Cardiac muscle cell (in vitro differentiated cells and primary cell): ENCODE results near the gene TRNAU1AP. TPM values are rescaled to one million over a fixed set of nuclear protein-coding genes. Genes with fewer than 3 reads are reported as not detected.
A peak's percentile ranks its signal among the peaks of the same experiment; 100 is the strongest.
"Not testable (repeated sequence)": the region's sequence is repeated elsewhere in the genome, so short reads cannot be mapped to it uniquely, and the experiment has no call there.

ENCODE experiments used
- DNase-seq, 2 donors: peaks; one replicate each; pipeline versions ENCODE4 v3.0.0 to v3.0.0-alpha.2; 2010 to 2017; ENCODE audit warnings: low read depth in 1 of 2, low spot score in 1 of 2
- H3K27ac ChIP-seq: fragments of 200-600 bp; sonication (generic); 2 replicates; pipeline ENCODE4 v1.5.1; 2016
- H3K27me3 ChIP-seq: fragments of 200-600 bp; sonication (generic); 2 replicates; pipeline ENCODE4 v1.6.0; 2016; ENCODE audit warnings: control low read depth
- H3K36me3 ChIP-seq: fragments of 200-600 bp; sonication (generic); 2 replicates; pipeline ENCODE4 v1.5.1; 2016; ENCODE audit warnings: control low read depth
- H3K4me1 ChIP-seq: fragments of 200-600 bp; sonication (generic); 2 replicates; pipeline ENCODE4 v1.8.1; 2017; ENCODE audit warnings: low read depth, mild to moderate bottlenecking, mixed run types
- H3K4me3 ChIP-seq: fragments of 200-600 bp; sonication (generic); 2 replicates; pipeline ENCODE4 v1.5.1; 2016; ENCODE audit warnings: mild to moderate bottlenecking
- H3K9me3 ChIP-seq: fragments of 200-600 bp; sonication (generic); 2 replicates; pipeline ENCODE4 v1.5.1; 2017; ENCODE audit warnings: low read depth, mild to moderate bottlenecking, control low read depth
- CTCF ChIP-seq: IDR thresholded peaks from 2 replicates; pipeline ENCODE4 v1.5.1; 2012; ENCODE audit warnings: low read depth, mild to moderate bottlenecking, low read length
- polyA plus RNA-seq: library from polyadenylated mRNA; unstranded; fragments of >200 nt; fragmentation: Nextera tagmentation; extraction: Ambion mirVana; gene quantifications from 2 replicates; pipeline ENCODE4 v1.2.1, GENCODE V29; 2016
- total RNA-seq: library from RNA; depleted of rRNA; stranded (reverse); fragments of >200 nt; gene quantifications from 2 replicates; pipeline ENCODE4 v1.2.3, GENCODE V29; 2016

TRNAU1AP gene
- total and polyA plus RNA-seq, 2 experiments from 2014 or later, result 26.0 to 39.9 TPM

GRCh38 chr1:28538286-28538685 is 14.6 kb upstream of the TRNAU1AP start:
- H3K4me3 ChIP-seq, result no peak overlapping the region
- DNase-seq, result no peak
- H3K36me3 ChIP-seq, result peaks cover 13% of the 10 kb centered on the region
- H3K4me1 ChIP-seq, result peaks cover 12% of the 10 kb centered on the region
- no peak for TF ChIP-seq CTCF
- no peaks in the 10 kb centered on the region for H3K9me3 ChIP-seq
- peak overlapping the region; percentile 80 for H3K27ac ChIP-seq
- no peaks in the 10 kb centered on the region for H3K27me3 ChIP-seq

DNA sequence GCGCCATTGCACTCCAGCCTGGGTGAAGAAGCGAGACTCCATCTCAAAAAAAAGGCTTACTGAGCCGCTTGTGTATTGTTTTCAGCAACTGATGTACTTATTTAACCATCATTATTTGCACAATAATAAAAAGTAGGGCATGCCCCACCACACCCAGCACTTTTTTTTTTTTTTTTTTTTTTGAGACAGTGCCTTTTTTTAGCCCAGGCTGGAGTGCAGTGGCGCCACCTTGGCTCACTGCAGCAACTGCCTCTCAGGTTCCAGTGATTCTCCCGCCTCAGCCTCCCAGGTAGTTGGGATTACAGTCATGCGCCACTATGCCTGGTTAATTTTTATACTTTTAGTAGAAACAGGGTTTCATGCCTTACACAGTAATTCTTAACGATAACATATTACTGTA is 12.2 kb upstream of the TRNAU1AP start:
- no peaks in the 10 kb centered on the region for H3K27me3 ChIP-seq
- peaks cover 12% of the 10 kb centered on the region for H3K4me1 ChIP-seq
- peak overlapping the region; percentile 41 for H3K27ac ChIP-seq
- H3K9me3 ChIP-seq, result no peaks in the 10 kb centered on the region
- no peak for DNase-seq
- TF ChIP-seq CTCF, result no peak
- peaks cover 6% of the 10 kb centered on the region for H3K36me3 ChIP-seq
- no peak overlapping the region for H3K4me3 ChIP-seq

DNA sequence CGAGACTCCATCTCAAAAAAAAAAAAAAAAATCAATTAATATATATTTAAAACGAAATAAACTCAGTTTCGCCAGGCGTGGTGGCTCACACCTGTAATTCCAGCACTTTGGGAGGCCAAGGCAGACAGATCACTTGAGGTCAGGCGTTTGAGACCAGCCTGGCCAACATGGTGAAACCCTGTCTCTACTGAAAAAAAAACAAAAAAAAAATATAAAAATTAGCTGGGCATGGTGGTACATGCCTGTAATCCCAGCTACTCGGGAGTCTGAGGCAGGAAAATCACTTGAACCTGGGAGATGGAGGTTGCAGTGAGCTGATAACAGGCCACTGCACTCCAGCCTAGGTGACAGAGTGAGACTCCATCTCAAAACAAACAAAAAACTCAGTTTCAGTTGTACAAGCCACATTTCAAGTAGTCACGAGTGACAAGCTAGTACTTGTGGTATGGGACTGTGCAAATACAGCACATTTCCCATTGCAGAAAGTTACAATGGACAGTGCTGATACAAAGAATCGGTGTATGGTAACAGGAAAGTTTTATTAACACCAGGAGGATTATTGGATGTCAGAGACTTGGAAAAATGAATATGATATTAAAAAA is 11.4 kb upstream of the TRNAU1AP start:
- peaks cover 12% of the 10 kb centered on the region for H3K4me1 ChIP-seq
- H3K4me3 ChIP-seq, DNase-seq, H3K9me3 ChIP-seq, H3K27ac ChIP-seq, H3K36me3 ChIP-seq, H3K27me3 ChIP-seq: not testable (repeated sequence)

DNA sequence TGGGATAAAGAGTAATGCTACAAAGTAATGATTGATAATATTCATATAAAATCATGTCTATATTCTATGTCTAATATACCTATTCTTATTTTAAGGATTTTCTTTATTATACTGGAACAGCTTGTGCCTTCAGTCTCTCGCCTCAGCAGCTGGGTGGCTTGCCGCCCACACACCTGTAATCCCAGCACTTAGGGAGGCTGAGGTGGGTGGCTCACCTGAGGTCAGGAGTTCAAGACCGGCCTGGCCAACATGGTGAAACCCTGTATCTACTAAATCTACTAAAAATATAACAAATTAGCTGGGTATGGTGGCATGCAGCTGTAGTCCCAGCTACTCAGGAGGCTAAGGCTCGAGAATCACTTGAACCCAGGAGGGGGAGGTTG is 7.6 kb upstream of the TRNAU1AP start:
- no peak for TF ChIP-seq CTCF
- no peak for DNase-seq
- H3K27ac ChIP-seq, result no peak overlapping the region
- no peaks in the 10 kb centered on the region for H3K9me3 ChIP-seq
- no peaks in the 10 kb centered on the region for H3K4me1 ChIP-seq
- H3K27me3 ChIP-seq, result no peaks in the 10 kb centered on the region
- no peak overlapping the region for H3K4me3 ChIP-seq
- no peaks in the 10 kb centered on the region for H3K36me3 ChIP-seq

DNA sequence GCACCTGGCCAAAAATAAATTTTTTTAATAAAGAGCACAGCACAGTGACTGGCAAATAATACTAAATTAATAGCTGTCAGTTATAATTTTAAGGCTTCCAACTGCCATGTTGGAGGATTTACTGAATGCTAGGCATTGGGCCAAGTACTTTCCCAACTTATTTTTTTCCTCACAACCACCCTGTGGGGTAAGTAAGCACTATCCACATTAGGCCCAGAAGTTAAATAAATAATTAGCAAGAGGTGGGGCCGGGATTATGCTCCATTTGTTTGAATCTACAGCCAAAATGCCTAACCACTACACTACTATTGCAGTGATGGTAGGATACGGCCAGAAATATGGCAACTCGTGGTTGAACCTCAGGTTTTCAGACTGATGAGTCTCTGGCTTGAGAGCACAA is 4.6 kb upstream of the TRNAU1AP start:
- no peaks in the 10 kb centered on the region for H3K9me3 ChIP-seq
- peak in 1 of 2 donors; percentile 33 for DNase-seq
- no peaks in the 10 kb centered on the region for H3K27me3 ChIP-seq
- no peak for TF ChIP-seq CTCF
- H3K27ac ChIP-seq, result no peak overlapping the region
- no peaks in the 10 kb centered on the region for H3K4me1 ChIP-seq
- H3K4me3 ChIP-seq, result no peak overlapping the region
- no peaks in the 10 kb centered on the region for H3K36me3 ChIP-seq

DNA sequence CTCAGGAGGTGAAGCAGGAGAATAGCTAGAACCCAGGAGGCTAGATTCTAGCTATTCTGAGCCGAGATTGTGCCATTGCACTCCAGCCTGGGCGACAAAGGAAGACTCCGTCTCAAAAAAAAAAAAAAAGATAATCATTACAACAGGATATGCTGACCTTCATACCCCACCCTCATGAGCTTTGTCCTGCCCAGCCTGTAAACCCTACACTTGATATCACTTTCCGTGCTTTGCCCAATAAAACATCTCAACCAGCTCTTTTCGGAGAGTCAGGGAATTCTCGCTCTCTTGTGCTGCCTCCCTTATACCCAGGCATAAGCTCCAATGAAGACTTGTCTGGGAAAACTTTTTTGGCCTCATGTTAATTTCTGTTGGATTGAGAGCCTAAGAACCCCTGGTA is 1.5 kb upstream of the TRNAU1AP start:
- TF ChIP-seq CTCF, result no peak

More for the DNA sequence above, 1.5 kb upstream of the TRNAU1AP start:
- Histone ChIP-seq H3K27me3 (no peaks in the 10 kb centered on the region), H3K27ac (no peak overlapping the region), H3K4me3 (no peak overlapping the region), H3K9me3 (no peaks in the 10 kb centered on the region), H3K4me1 (no peaks in the 10 kb centered on the region), H3K36me3 (no peaks in the 10 kb centered on the region)
- DNase-seq, result no peak
